ENCODE results near the gene KCNA1.
"Not testable (repeated sequence)": the region's sequence is repeated elsewhere in the genome, so short reads cannot be mapped to it uniquely, and the experiment has no call there.

Gene KCNA1

DNA sequence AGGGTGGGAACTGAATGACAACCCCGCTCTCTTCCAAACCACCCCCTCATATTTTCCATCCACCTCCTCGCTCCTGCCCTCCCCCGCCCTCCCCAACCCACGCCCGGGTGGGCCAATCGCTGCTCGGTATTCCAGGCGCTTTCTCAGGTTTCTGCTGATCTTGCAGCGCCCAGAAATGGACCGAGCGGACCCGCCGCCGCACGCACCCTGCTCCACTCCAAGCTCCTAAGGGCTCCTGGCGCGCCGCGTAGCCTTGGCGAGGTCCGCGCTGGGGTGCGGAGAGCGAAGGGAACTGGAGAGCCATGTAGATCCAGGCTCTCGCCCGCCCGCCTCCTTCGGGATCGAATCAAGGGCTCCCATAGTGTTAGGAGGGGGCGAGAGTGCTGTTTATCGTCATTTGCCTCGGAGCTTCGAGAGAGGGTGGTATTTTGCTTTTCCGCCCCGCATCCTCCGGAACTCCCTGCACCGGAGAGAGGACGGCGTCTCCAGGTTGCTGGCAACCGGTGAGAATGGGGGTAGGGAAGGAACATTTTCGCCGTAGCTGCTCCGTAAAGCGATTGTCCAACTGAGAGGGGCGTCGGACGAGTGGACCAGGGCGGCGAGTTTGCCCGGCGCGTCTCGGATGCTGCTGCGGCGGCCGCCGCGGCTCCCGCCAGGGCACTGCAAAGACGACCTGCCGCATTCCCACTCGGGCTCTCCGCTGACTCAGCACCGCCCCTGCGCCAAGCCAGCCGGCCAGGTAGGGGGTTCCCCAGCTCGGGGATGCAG lies at the start of gene KCNA1:
KCNA1 (plus strand) TSS at position 172 of the 768 bp plus-strand sequence. CDS start 1,474 bp downstream, outside the sequence.
- no peak for DNase-seq (ENCODE audit: low read depth in 4 of 4, low spot score in 1 of 4)

DNA sequence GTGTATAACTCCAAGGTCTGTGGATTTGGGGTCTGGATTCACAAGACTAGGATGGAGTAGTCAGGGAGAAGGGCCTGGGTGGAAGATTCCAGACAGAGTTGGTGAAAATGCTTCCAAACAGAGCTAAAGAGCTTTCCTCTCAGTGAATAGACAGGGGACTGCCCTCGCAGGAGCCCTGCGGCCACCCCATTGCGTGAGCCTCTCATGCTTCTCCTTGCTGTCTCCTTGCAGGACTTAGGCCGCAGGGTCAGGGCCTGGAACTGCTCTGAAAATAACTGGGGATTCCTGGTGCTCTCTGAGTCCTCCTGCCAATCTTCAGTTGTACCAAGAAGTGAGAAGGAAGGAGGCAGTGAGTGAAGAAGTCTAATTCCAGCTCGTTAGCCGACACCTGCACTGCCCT lies 49.0 kb upstream of the KCNA1 start:
- no peak for DNase-seq (ENCODE audit: low read depth in 4 of 4, low spot score in 1 of 4)

GRCh38 chr12:4862809-4863208 lies 46.9 kb upstream of the KCNA1 start:
- no peak for DNase-seq (ENCODE audit: low read depth in 4 of 4, low spot score in 1 of 4)

- no peak for DNase-seq (ENCODE audit: low read depth in 4 of 4, low spot score in 1 of 4)
Observed at GRCh38 chr12:4864575-4864974, 45.1 kb upstream of the KCNA1 start.

DNA sequence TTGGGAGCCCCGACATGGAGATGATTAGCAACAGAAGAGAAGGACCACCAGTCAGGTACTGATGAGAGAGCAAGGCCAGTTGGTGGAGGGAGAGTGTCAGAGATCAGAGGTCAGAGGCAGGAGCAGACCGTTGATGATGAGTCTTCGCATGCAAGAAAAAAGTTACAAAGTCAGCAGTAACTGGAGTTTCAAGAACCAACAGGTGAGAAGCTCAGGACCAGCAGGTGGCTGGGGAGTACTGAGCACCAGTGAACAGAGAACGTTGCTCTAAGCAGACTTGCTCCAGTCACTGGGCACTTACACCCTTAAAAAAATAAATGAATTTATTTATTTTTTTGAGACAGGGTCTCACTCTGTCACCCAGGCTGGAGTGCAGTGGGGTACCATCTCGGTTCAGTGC lies 44.5 kb upstream of the KCNA1 start:
- no peak for DNase-seq (ENCODE audit: low read depth in 4 of 4, low spot score in 1 of 4)

- no peak for DNase-seq (ENCODE audit: low read depth in 4 of 4, low spot score in 1 of 4)
Observed at GRCh38 chr12:4866299-4866698, 43.4 kb upstream of the KCNA1 start.

DNA sequence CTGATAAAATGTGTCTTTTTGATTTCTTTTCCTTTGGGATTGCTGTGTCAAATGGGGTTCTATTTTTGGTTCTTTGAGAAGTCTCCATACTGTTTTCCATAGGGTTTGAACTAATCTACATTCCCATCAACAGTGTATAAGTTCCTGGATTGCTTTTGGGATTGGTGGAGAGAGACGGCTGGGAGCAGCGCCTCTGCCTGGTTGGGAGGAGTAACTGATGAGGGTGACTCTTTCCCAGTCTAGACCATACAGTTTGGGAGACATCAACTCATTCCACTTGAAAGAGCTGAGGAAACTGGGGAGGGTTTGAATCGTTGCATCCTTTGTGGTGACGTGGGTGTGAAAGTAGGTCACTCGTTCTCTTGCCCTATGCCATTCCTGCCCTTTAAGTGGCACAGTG lies 42.3 kb upstream of the KCNA1 start:
- no peak for DNase-seq (ENCODE audit: low read depth in 4 of 4, low spot score in 1 of 4)

GRCh38 chr12:4870423-4870822 lies 39.3 kb upstream of the KCNA1 start:
- DNase-seq (ENCODE audit: low read depth in 4 of 4, low spot score in 1 of 4), result no peak

DNA sequence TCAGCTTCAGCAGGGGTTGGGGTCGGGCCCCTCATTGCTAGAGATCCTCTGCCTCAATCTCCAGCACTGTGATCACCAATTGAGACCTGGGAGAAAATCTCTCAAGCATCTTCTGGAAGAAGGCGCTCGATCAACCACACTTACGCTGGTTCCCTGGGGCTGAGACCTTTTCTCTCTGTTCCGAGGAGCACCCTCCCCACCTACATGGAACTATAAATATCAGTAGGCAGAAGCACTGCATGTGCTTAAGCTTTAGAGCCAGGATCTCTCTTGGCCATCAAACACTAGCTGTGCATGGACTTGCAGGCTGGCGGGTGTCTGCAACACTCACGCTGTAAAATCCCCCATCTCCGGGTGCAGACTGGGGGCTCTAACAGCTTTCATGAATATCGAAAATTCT lies 38.2 kb upstream of the KCNA1 start:
- no peak for DNase-seq (ENCODE audit: low read depth in 4 of 4, low spot score in 1 of 4)

- DNase-seq (ENCODE audit: low read depth in 4 of 4, low spot score in 1 of 4), result no peak
Observed at GRCh38 chr12:4873947-4874346, 35.8 kb upstream of the KCNA1 start.

DNA sequence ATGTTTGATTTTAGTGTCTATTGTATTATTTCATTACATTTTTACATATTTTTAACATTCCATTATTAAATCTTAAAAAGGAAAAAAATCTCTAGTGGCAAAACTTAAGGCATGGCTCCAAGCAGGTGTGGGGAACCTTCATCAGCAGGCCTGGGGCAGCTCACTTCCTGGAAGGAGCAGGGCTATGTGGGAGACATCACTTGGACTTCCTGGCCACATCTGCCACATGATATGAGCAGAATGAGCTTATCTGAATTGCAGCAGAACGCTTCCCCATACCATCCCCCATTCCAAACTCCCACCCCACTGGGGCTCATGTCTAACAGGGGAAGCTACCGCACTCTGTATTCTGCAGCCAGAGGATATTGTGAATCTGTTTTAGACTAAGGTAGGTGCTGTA lies 35.0 kb upstream of the KCNA1 start:
- no peak for DNase-seq (ENCODE audit: low read depth in 4 of 4, low spot score in 1 of 4)

- DNase-seq (ENCODE audit: low read depth in 4 of 4, low spot score in 1 of 4), result not testable (repeated sequence)
Observed at GRCh38 chr12:4879481-4879880, 30.2 kb upstream of the KCNA1 start.

- DNase-seq (ENCODE audit: low read depth in 4 of 4, low spot score in 1 of 4), result no peak
Observed at GRCh38 chr12:4881266-4882064, 28.2 kb upstream of the KCNA1 start.

DNA sequence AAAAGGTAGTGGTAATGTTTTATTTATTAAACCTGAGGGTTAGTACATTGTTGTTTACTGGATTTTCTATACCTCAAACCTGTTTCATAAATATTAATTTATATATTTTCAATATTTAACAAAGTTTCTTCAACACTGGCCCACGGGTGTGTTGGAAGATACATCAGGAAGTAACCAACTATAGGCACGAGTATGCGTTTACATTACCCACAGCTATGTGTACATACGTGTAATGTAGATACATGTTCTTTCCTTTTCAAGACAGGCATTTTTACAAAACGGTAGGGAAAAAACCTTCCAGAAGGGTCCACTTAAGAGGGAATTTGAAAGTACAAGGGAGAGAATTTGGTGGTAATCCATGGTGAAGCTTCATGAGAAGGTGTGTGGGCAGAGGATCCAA lies 17.8 kb upstream of the KCNA1 start:
- DNase-seq (ENCODE audit: low read depth in 4 of 4, low spot score in 1 of 4), result no peak

- DNase-seq (ENCODE audit: low read depth in 4 of 4, low spot score in 1 of 4), result no peak
Observed at GRCh38 chr12:4892418-4892817, 17.3 kb upstream of the KCNA1 start.

DNA sequence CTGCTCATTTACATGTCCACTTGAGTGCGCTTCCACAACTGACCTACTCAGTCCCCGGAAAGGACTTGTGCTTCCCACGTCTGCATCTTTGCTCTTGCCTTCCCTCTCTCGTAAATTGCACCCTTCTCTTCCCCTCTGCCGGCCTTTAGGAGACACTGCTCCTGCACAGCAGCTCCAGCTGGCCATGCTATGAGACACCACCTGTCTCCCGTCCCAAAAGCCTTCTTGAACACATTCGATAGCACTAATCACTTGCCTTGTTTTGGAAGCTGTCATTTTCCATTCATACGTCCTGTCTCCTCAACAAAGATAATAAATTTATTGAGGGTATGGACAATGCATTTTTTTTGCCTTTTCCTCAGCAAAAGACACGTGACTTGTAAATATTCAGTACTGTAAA lies 15.7 kb upstream of the KCNA1 start:
- DNase-seq (ENCODE audit: low read depth in 4 of 4, low spot score in 1 of 4), result no peak

DNA sequence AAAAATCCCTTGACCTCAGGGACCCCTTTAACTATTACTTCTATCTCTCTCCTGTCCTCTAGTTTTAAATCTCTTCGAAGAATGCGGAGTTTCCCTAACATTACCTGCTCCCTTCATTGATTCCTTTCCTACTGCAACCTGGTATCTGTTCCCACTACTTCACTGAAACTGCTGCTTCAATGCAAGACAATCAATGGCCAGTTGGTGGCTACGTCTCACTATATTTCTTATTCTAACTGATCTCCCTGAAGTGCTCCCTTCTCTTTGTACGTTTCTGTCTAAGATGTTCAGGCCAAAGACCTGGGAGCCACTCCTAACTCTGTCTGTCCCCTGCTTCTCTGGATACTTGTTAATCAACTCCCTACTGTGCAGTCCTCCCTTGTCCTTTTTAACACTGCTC lies 10.3 kb upstream of the KCNA1 start:
- no peak for DNase-seq (ENCODE audit: low read depth in 4 of 4, low spot score in 1 of 4)

DNA sequence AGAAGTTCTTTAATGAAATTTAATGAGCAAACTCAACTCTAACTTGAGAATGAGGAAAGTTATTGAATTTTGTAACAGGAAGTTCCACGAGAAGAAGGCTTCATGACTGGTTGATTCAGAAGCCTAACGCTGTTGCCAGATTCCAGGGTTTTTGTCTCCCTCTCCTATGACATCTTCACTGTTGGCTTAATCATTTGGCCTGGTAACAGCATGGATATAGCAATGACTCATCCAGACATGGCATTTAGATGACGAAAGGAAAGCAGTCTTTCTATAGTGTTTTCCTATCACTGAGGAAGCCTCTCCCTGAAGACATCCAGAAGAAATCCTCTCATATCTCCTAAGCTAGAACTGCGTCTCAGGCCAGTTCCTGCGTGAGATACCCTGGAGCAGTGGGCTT lies 9.4 kb upstream of the KCNA1 start:
- DNase-seq (ENCODE audit: low read depth in 4 of 4, low spot score in 1 of 4), result no peak

- no peak for DNase-seq (ENCODE audit: low read depth in 4 of 4, low spot score in 1 of 4)
Observed at GRCh38 chr12:4905316-4905715, 4.4 kb upstream of the KCNA1 start.

GRCh38 chr12:4908684-4909409 lies 858 bp upstream of the KCNA1 start:
- no peak for DNase-seq (ENCODE audit: low read depth in 4 of 4, low spot score in 1 of 4)

- DNase-seq (ENCODE audit: low read depth in 4 of 4, low spot score in 1 of 4), result no peak
Observed at GRCh38 chr12:4909410-4909733, 333 bp upstream of the KCNA1 start.
